Stimulated activated naive CD8-positive, alpha-beta T cell treated with anti-CD3 and anti-CD28 coated beads, Interleukin-15, amount 100 ng/mL, for 72 hours (primary cell): ENCODE measurements around the gene ANP32D.
"Not testable (repeated sequence)": the region's sequence is repeated elsewhere in the genome, so short reads cannot be mapped to it uniquely, and the experiment has no call there.

Source experiments
- ATAC-seq: fragments of 150-1000 bp; cut with Tn5 transposase; 2 replicates; pipeline ENCODE4 v1.10.0; 2021; ENCODE audit warnings: mild to moderate bottlenecking, moderate library complexity
- DNase-seq, 2 donors: peaks; one replicate each; pipeline ENCODE4 v3.0.0; 2021 to 2022
- H3K27ac Mint-ChIP-seq, 2 donors: one replicate each; pipeline ENCODE4 v1.8.0; 2022; ENCODE audit warnings: mild to moderate bottlenecking in 2 of 2, mixed read lengths in 2 of 2, moderate library complexity in 2 of 2
- H3K27me3 Mint-ChIP-seq: one replicate; pipeline ENCODE4 v1.8.0; 2022; ENCODE audit warnings: mixed read lengths
- H3K4me1 Mint-ChIP-seq: one replicate; pipeline ENCODE4 v1.8.0; 2022; ENCODE audit warnings: mild to moderate bottlenecking, mixed read lengths
- H3K4me3 Mint-ChIP-seq, 2 donors: one replicate each; pipeline ENCODE4 v1.8.0; 2022; ENCODE audit warnings: mild to moderate bottlenecking in 2 of 2, mixed read lengths in 2 of 2, moderate library complexity in 1 of 2
- H3K9me3 Mint-ChIP-seq, 2 donors: one replicate each; pipeline ENCODE4 v1.8.0; 2022; ENCODE audit warnings: mixed read lengths in 2 of 2

Gene ANP32D

GRCh38 chr12:48474497-48474896 is 2.1 kb downstream of the ANP32D start:
- ATAC-seq, H3K27ac Mint-ChIP-seq, H3K4me3 Mint-ChIP-seq, DNase-seq, H3K4me1 Mint-ChIP-seq: not testable (repeated sequence)
- H3K9me3 Mint-ChIP-seq: peaks cover 34 to 42% of the 10 kb centered on the region in 2 donors
- H3K27me3 Mint-ChIP-seq: peaks cover 31% of the 10 kb centered on the region

- ATAC-seq: no peak
- DNase-seq: no peak
- Mint-ChIP-seq H3K4me1 (peaks cover 6% of the 10 kb centered on the region), H3K9me3 (peaks cover 3 to 9% of the 10 kb centered on the region in 2 donors), H3K27me3 (peaks cover 19% of the 10 kb centered on the region), H3K27ac (no peak within 1 kb of the TSS), H3K4me3 (no peak within 1 kb of the TSS)
Measured at GRCh38 chr12:48482198-48482597, 9.8 kb downstream of the ANP32D start, which contains the start of gene C12orf54. Gene C12orf54 (plus strand): TSS chr12:48482498. CDS start chr12:48483297, 799 bp downstream.

GRCh38 chr12:48482930-48483329 is 10.6 kb downstream of the ANP32D start:
- H3K27ac Mint-ChIP-seq: no peak overlapping the region
- ATAC-seq (no peak), DNase-seq (no peak)
- peaks cover 6% of the 10 kb centered on the region for H3K4me1 Mint-ChIP-seq
- H3K9me3 Mint-ChIP-seq: peaks cover 0 to 5% of the 10 kb centered on the region in 2 donors
- peaks cover 17% of the 10 kb centered on the region for H3K27me3 Mint-ChIP-seq
- H3K4me3 Mint-ChIP-seq: no peak overlapping the region

GRCh38 chr12:48486261-48486660 is 13.9 kb downstream of the ANP32D start:
- ATAC-seq: no peak
- H3K27me3 Mint-ChIP-seq: peaks cover 17% of the 10 kb centered on the region
- H3K4me1 Mint-ChIP-seq: peaks cover 18% of the 10 kb centered on the region

GRCh38 chr12:48486679-48487078 is 14.3 kb downstream of the ANP32D start:
- Mint-ChIP-seq H3K27me3 (peaks cover 17% of the 10 kb centered on the region), H3K27ac (no peak overlapping the region), H3K9me3 (no peaks in the 10 kb centered on the region), H3K4me1 (peaks cover 18% of the 10 kb centered on the region), H3K4me3 (no peak overlapping the region)
- ATAC-seq (no peak), DNase-seq (no peak)

More at GRCh38 chr12:48486261-48486660, 13.9 kb downstream of the ANP32D start:
- H3K9me3 Mint-ChIP-seq: no peaks in the 10 kb centered on the region
- H3K27ac Mint-ChIP-seq: no peak overlapping the region
- no peak overlapping the region for H3K4me3 Mint-ChIP-seq
- no peak for DNase-seq

GRCh38 chr12:48489012-48489411 is 16.7 kb downstream of the ANP32D start:
- no peaks in the 10 kb centered on the region for H3K9me3 Mint-ChIP-seq
- H3K27ac Mint-ChIP-seq: no peak overlapping the region
- H3K4me1 Mint-ChIP-seq: peaks cover 18% of the 10 kb centered on the region
- DNase-seq (peak in 1 of 2 donors; percentile 12), ATAC-seq (peak; percentile 100)
- no peak overlapping the region for H3K4me3 Mint-ChIP-seq
- peaks cover 17% of the 10 kb centered on the region for H3K27me3 Mint-ChIP-seq

- DNase-seq, H3K4me3 Mint-ChIP-seq, ATAC-seq, H3K27ac Mint-ChIP-seq, H3K9me3 Mint-ChIP-seq: not testable (repeated sequence)
- peaks cover 17% of the 10 kb centered on the region for H3K27me3 Mint-ChIP-seq
- H3K4me1 Mint-ChIP-seq: peaks cover 18% of the 10 kb centered on the region
Measured at GRCh38 chr12:48489456-48489855, 17.1 kb downstream of the ANP32D start.

- not testable (repeated sequence) for H3K4me1 Mint-ChIP-seq, DNase-seq, ATAC-seq, H3K27ac Mint-ChIP-seq, H3K9me3 Mint-ChIP-seq, H3K4me3 Mint-ChIP-seq, H3K27me3 Mint-ChIP-seq
Measured at GRCh38 chr12:48500281-48500680, 27.9 kb downstream of the ANP32D start.

- peaks cover 14 to 16% of the 10 kb centered on the region in 2 donors for H3K9me3 Mint-ChIP-seq
- not testable (repeated sequence) for DNase-seq, H3K4me1 Mint-ChIP-seq, H3K4me3 Mint-ChIP-seq, H3K27me3 Mint-ChIP-seq, H3K27ac Mint-ChIP-seq, ATAC-seq
Measured at GRCh38 chr12:48506836-48507235, 34.5 kb downstream of the ANP32D start.

- no peak for ATAC-seq
- DNase-seq: no peak
- H3K4me1 Mint-ChIP-seq: peaks cover 10% of the 10 kb centered on the region
- H3K27ac Mint-ChIP-seq: no peak overlapping the region
- peaks cover 14 to 16% of the 10 kb centered on the region in 2 donors for H3K9me3 Mint-ChIP-seq
- H3K4me3 Mint-ChIP-seq: no peak overlapping the region
- no peaks in the 10 kb centered on the region for H3K27me3 Mint-ChIP-seq
Measured at GRCh38 chr12:48508987-48509386, 36.6 kb downstream of the ANP32D start.

- no peak for ATAC-seq
- Mint-ChIP-seq H3K27me3 (no peaks in the 10 kb centered on the region), H3K4me3 (no peak overlapping the region), H3K27ac (no peak overlapping the region), H3K4me1 (peaks cover 10% of the 10 kb centered on the region), H3K9me3 (peaks cover 16 to 20% of the 10 kb centered on the region in 2 donors)
- DNase-seq: no peak
Measured at GRCh38 chr12:48510111-48510510, 37.8 kb downstream of the ANP32D start.

- Mint-ChIP-seq H3K4me1 (peaks cover 10% of the 10 kb centered on the region), H3K4me3 (peak overlapping the region in 1 of 2 donors; percentile 66), H3K9me3 (peaks cover 9 to 15% of the 10 kb centered on the region in 2 donors), H3K27ac (peak overlapping the region in 1 of 2 donors; percentile 30), H3K27me3 (no peaks in the 10 kb centered on the region)
- ATAC-seq (peak; percentile 99), DNase-seq (peak in 1 of 2 donors; percentile 4)
Measured at GRCh38 chr12:48512855-48513254, 40.5 kb downstream of the ANP32D start.

- Mint-ChIP-seq H3K4me3 (no peak overlapping the region), H3K27ac (no peak overlapping the region), H3K9me3 (peaks cover 9 to 11% of the 10 kb centered on the region in 2 donors), H3K27me3 (no peaks in the 10 kb centered on the region), H3K4me1 (peaks cover 10% of the 10 kb centered on the region)
- ATAC-seq: no peak
- DNase-seq: no peak
Measured at GRCh38 chr12:48514728-48515127, 42.4 kb downstream of the ANP32D start.

- not testable (repeated sequence) for H3K4me3 Mint-ChIP-seq, H3K9me3 Mint-ChIP-seq, H3K27ac Mint-ChIP-seq, H3K4me1 Mint-ChIP-seq, H3K27me3 Mint-ChIP-seq, DNase-seq
- ATAC-seq: peak; percentile 40
Measured at GRCh38 chr12:48520381-48520780, 48.0 kb downstream of the ANP32D start.
